Measurements from ENCODE around the gene FAM221B.

GRCh38 chr9:35859310-35859989 is 30.9 kb upstream of the FAM221B start:
- TF ChIP-seq CTCF (IDR thresholded peaks at IDR 0.05 in 4 of 5, conservative IDR thresholded peaks at IDR 0.05 in 1 of 5) (no peak), POLR2A (IDR thresholded peaks at IDR 0.05) (no peak)
